ENCODE results near the gene CNOT1.

DNA sequence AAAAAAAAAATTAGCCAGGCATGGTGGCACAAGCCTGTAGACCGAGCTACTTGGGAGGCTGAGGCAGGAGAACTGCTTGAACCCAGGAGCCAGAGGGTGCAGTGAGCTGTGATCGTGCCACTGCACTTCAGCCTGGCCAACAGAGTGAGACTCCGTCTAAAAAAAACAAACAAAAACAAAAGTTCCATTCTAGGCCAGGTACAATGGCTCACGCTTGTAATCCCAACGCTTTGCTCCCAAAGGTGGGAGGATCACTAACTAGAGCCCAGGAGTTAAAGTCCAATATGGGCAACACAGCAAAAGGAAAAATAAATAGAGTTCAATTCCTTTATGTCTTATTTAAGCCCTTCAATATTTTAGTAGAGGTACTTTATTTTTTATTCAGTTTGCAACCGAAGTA is 47.5 kb downstream of the CNOT1 start:
- TF ChIP-seq, protein P1, sequence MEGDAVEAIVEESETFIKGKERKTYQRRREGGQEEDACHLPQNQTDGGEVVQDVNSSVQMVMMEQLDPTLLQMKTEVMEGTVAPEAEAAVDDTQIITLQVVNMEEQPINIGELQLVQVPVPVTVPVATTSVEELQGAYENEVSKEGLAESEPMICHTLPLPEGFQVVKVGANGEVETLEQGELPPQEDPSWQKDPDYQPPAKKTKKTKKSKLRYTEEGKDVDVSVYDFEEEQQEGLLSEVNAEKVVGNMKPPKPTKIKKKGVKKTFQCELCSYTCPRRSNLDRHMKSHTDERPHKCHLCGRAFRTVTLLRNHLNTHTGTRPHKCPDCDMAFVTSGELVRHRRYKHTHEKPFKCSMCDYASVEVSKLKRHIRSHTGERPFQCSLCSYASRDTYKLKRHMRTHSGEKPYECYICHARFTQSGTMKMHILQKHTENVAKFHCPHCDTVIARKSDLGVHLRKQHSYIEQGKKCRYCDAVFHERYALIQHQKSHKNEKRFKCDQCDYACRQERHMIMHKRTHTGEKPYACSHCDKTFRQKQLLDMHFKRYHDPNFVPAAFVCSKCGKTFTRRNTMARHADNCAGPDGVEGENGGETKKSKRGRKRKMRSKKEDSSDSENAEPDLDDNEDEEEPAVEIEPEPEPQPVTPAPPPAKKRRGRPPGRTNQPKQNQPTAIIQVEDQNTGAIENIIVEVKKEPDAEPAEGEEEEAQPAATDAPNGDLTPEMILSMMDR (IDR thresholded peaks at IDR 0.05), result no peak
- no peak for TF ChIP-seq POLR2AphosphoS5 (IDR thresholded peaks at IDR 0.05)

Data from prostate gland (tissue), 2 donors.